Nephron (organoid): ENCODE results near the gene ZC3H4.

Source experiments
- H3K27ac Mint-ChIP-seq, 3 experiments: 2 replicates each; pipeline ENCODE4 v1.8.0; 2020; ENCODE audit warnings: mixed read lengths in 3 of 3, mild to moderate bottlenecking in 2 of 3, moderate library complexity in 1 of 3
- H3K27me3 Mint-ChIP-seq: 2 replicates; pipeline ENCODE4 v1.8.0; 2021; ENCODE audit warnings: low read depth, mild to moderate bottlenecking, moderate library complexity, mixed read lengths
- H3K36me3 Mint-ChIP-seq: 2 replicates; pipeline ENCODE4 v1.8.0; 2020; ENCODE audit warnings: low read depth, mixed read lengths
- H3K4me1 Mint-ChIP-seq: 2 replicates; pipeline ENCODE4 v1.8.0; 2020; ENCODE audit warnings: mixed read lengths
- H3K4me3 Mint-ChIP-seq, 3 experiments: 2 replicates each; pipeline ENCODE4 v1.8.0; 2020; ENCODE audit warnings: mild to moderate bottlenecking in 3 of 3, mixed read lengths in 3 of 3, moderate library complexity in 2 of 3
- H3K9me3 Mint-ChIP-seq: 2 replicates; pipeline ENCODE4 v1.8.0; 2020; ENCODE audit warnings: mixed read lengths
- TF ChIP-seq, protein P1 (sequence below), 3 experiments: fragments of 200-600 bp; sonication (generic); IDR thresholded peaks; one replicate each; pipeline ENCODE4 v1.5.0; 2021; ENCODE audit warnings: antibody characterized with exemption in 3 of 3; ENCODE audit not compliant: unreplicated experiment in 3 of 3

ZC3H4 gene

GRCh38 chr19:47109177-47109540 is 4.4 kb downstream of the ZC3H4 start:
- H3K27ac Mint-ChIP-seq = peak overlapping the region; percentile 99 to 100 (median 100)
- H3K36me3 Mint-ChIP-seq = peaks cover 12% of the 10 kb centered on the region
- H3K27me3 Mint-ChIP-seq = peaks cover 3% of the 10 kb centered on the region
- peaks cover 59% of the 10 kb centered on the region for H3K4me1 Mint-ChIP-seq
- TF ChIP-seq, protein P1, sequence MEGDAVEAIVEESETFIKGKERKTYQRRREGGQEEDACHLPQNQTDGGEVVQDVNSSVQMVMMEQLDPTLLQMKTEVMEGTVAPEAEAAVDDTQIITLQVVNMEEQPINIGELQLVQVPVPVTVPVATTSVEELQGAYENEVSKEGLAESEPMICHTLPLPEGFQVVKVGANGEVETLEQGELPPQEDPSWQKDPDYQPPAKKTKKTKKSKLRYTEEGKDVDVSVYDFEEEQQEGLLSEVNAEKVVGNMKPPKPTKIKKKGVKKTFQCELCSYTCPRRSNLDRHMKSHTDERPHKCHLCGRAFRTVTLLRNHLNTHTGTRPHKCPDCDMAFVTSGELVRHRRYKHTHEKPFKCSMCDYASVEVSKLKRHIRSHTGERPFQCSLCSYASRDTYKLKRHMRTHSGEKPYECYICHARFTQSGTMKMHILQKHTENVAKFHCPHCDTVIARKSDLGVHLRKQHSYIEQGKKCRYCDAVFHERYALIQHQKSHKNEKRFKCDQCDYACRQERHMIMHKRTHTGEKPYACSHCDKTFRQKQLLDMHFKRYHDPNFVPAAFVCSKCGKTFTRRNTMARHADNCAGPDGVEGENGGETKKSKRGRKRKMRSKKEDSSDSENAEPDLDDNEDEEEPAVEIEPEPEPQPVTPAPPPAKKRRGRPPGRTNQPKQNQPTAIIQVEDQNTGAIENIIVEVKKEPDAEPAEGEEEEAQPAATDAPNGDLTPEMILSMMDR (IDR thresholded peaks at IDR 0.05; ENCODE audit: unreplicated experiment in 3 of 3) = no peak
- H3K4me3 Mint-ChIP-seq = peak overlapping the region; percentile 96
- no peaks in the 10 kb centered on the region for H3K9me3 Mint-ChIP-seq

- H3K4me1 Mint-ChIP-seq = peaks cover 51% of the 10 kb centered on the region
- TF ChIP-seq, protein P1 (IDR thresholded peaks at IDR 0.05; ENCODE audit: unreplicated experiment in 3 of 3) = no peak
- H3K9me3 Mint-ChIP-seq = no peaks in the 10 kb centered on the region
- H3K4me3 Mint-ChIP-seq = peak overlapping the region; percentile 53 to 96 (median 78)
- peak overlapping the region; percentile 99 to 100 (median 100) for H3K27ac Mint-ChIP-seq
- H3K27me3 Mint-ChIP-seq = peaks cover 3% of the 10 kb centered on the region
- H3K36me3 Mint-ChIP-seq = peaks cover 12% of the 10 kb centered on the region
Measured at GRCh38 chr19:47107953-47108746, 5.4 kb downstream of the ZC3H4 start.

DNA sequence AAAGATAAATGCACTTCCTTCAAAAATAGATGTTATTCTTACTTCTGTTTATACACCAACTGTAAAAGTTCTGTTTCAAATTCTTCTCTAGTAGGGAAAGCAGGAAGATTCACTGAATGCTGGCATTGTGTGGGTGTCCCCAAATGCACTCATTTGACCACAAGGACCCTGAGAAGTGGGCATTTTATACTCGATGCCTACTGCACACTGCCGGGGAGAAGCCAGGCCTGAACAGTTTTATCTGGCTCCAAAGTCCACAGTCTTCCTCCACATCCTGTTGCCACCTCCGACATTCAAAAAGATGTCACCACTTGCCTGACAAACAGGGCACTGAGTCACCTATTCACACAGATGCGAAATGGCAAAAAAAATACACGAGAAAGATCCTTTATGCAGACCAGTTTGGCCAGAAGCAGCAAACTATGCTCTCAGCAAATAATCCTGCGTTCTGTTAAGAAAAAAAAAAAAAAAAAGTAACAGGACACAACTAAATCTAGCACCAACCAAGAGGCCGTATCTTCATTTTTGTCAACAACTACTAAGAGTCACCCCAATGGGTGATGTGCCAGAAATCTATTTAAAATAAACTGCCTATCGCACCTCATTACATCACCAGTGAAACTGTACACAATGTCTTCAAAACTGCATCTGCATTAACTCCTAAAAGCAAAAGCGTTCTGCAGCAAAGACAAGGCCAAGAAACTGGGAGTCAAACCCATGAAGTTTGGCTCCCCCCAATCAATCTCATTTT is 6.2 kb downstream of the ZC3H4 start:
- Mint-ChIP-seq H3K36me3 (peaks cover 12% of the 10 kb centered on the region), H3K4me1 (peaks cover 59% of the 10 kb centered on the region), H3K9me3 (no peaks in the 10 kb centered on the region), H3K27ac (peak overlapping the region; percentile 99 to 100 (median 100)), H3K4me3 (peak overlapping the region in 1 of 3 experiments; percentile 21), H3K27me3 (peaks cover 3% of the 10 kb centered on the region)
- TF ChIP-seq, protein P1 (IDR thresholded peaks at IDR 0.05; ENCODE audit: unreplicated experiment in 3 of 3) = no peak

DNA sequence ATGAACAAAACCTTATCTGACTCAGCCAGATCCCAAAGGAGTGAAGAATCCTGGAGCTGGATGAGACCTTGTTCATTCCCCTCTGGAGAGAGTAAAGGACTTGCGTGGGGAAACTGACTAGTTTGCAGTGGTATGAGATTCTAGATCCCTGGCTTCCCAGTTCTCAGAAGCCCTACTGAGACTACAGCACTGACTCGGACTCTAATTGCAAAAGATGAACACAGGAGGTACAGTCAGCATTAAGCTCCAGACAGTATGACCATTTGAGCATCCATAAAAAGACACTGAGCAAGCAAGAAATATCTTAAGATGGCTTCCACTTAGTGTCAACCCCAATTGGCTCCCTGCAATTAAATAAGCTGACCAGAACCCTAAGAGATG is 6.8 kb downstream of the ZC3H4 start:
- Mint-ChIP-seq H3K9me3 (no peaks in the 10 kb centered on the region), H3K27ac (peak overlapping the region; percentile 99 to 100 (median 100)), H3K4me3 (peak overlapping the region in 1 of 3 experiments; percentile 21), H3K27me3 (peaks cover 3% of the 10 kb centered on the region), H3K36me3 (peaks cover 12% of the 10 kb centered on the region), H3K4me1 (peaks cover 60% of the 10 kb centered on the region)
- TF ChIP-seq, protein P1 (IDR thresholded peaks at IDR 0.05; ENCODE audit: unreplicated experiment in 3 of 3) = no peak

GRCh38 chr19:47105874-47106273 is 7.7 kb downstream of the ZC3H4 start:
- Mint-ChIP-seq H3K9me3 (no peaks in the 10 kb centered on the region), H3K4me1 (peaks cover 60% of the 10 kb centered on the region), H3K27me3 (no peaks in the 10 kb centered on the region), H3K4me3 (no peak overlapping the region), H3K27ac (peak overlapping the region in 2 of 3 experiments; percentile 50 to 99), H3K36me3 (peaks cover 12% of the 10 kb centered on the region)
- TF ChIP-seq, protein P1 (IDR thresholded peaks at IDR 0.05; ENCODE audit: unreplicated experiment in 3 of 3) = no peak
